H9 (cell line): ENCODE results near the gene GATAD2B. TPM values are rescaled to one million over a fixed set of nuclear protein-coding genes. Genes with fewer than 3 reads are reported as not detected.
A peak's percentile ranks its signal among the peaks of the same experiment; 100 is the strongest.

Experiments
- DNase-seq: peaks from one replicate; pipeline ENCODE4 v3.0.0-alpha.2; 2017
- H2AFZ ChIP-seq: one replicate; pipeline ENCODE4 v1.6.1; 2013; ENCODE audit warnings: mild to moderate bottlenecking, low read length, control low read depth, moderate library complexity
- H2AK5ac ChIP-seq: 2 replicates; pipeline ENCODE4 v1.6.1; 2013; ENCODE audit warnings: low read length, control low read depth, mixed read lengths; ENCODE audit not compliant: insufficient read length
- H2BK120ac ChIP-seq: one replicate; pipeline ENCODE4 v1.6.1; 2013; ENCODE audit warnings: low read depth, mild to moderate bottlenecking, low read length, control low read depth, inconsistent platforms; ENCODE audit not compliant: poor library complexity, severe bottlenecking
- H2BK12ac ChIP-seq: 2 replicates; pipeline ENCODE4 v1.6.1; 2013; ENCODE audit warnings: low read length, control low read depth, mixed read lengths, low read depth; ENCODE audit not compliant: insufficient read length
- H2BK15ac ChIP-seq: 2 replicates; pipeline ENCODE4 v1.6.1; 2013; ENCODE audit warnings: low read depth, low read length, control low read depth
- H2BK20ac ChIP-seq: one replicate; pipeline ENCODE4 v1.6.1; 2013; ENCODE audit warnings: low read depth, mild to moderate bottlenecking, low read length, control low read depth, inconsistent platforms; ENCODE audit not compliant: poor library complexity, severe bottlenecking
- H2BK5ac ChIP-seq: 2 replicates; pipeline ENCODE4 v1.6.1; 2013; ENCODE audit warnings: low read length, control low read depth, mixed read lengths; ENCODE audit not compliant: insufficient read length
- H3K14ac ChIP-seq: 2 replicates; pipeline ENCODE4 v1.6.1; 2013; ENCODE audit warnings: low read length, control low read depth; ENCODE audit not compliant: insufficient read depth
- H3K18ac ChIP-seq: 2 replicates; pipeline ENCODE4 v1.6.1; 2013; ENCODE audit warnings: low read depth, mild to moderate bottlenecking, mixed read lengths, low read length, control low read depth; ENCODE audit not compliant: insufficient read length
- H3K23ac ChIP-seq: 2 replicates; pipeline ENCODE4 v1.6.1; 2013; ENCODE audit warnings: low read length, control low read depth, mixed read lengths, low read depth; ENCODE audit not compliant: insufficient read length
- H3K23me2 ChIP-seq: 2 replicates; pipeline ENCODE4 v1.6.1; 2013; ENCODE audit warnings: low read depth, mild to moderate bottlenecking, mixed read lengths, low read length, control low read depth; ENCODE audit not compliant: insufficient read length, poor library complexity, severe bottlenecking
- H3K27ac ChIP-seq: 2 replicates; pipeline ENCODE4 v1.5.1; 2013; ENCODE audit warnings: low read length, control low read depth, mixed read lengths, low read depth; ENCODE audit not compliant: insufficient read length
- H3K27me3 ChIP-seq: 2 replicates; pipeline ENCODE4 v1.6.1; 2013; ENCODE audit warnings: low read length, control low read depth, inconsistent platforms; ENCODE audit not compliant: insufficient read depth
- H3K4ac ChIP-seq: 2 replicates; pipeline ENCODE4 v1.6.1; 2013; ENCODE audit warnings: low read depth, mild to moderate bottlenecking, control low read depth, inconsistent platforms, low read length, moderate library complexity
- H3K4me1 ChIP-seq: 2 replicates; pipeline ENCODE4 v1.6.1; 2013; ENCODE audit warnings: low read length, control low read depth, inconsistent platforms; ENCODE audit not compliant: insufficient read depth
- H3K4me2 ChIP-seq: 2 replicates; pipeline ENCODE4 v1.6.1; 2013; ENCODE audit warnings: low read length, control low read depth, mixed read lengths; ENCODE audit not compliant: insufficient read length, insufficient read depth
- H3K56ac ChIP-seq: 2 replicates; pipeline ENCODE4 v1.6.1; 2013; ENCODE audit warnings: low read depth, mild to moderate bottlenecking, mixed read lengths, low read length, control low read depth; ENCODE audit not compliant: insufficient read length
- H3K79me1 ChIP-seq: 2 replicates; pipeline ENCODE4 v1.6.1; 2013; ENCODE audit warnings: low read depth, mild to moderate bottlenecking, moderate library complexity, low read length, control low read depth, inconsistent platforms; ENCODE audit not compliant: insufficient read depth, poor library complexity, severe bottlenecking
- H3K79me2 ChIP-seq: 2 replicates; pipeline ENCODE4 v1.6.1; 2013; ENCODE audit warnings: low read length, control low read depth, inconsistent platforms; ENCODE audit not compliant: insufficient read depth
- H3K9ac ChIP-seq: 2 replicates; pipeline ENCODE4 v1.6.1; 2013; ENCODE audit warnings: low read length, control low read depth, mixed read lengths; ENCODE audit not compliant: insufficient read length; ENCODE audit errors: extremely low read depth
- H3K9me3 ChIP-seq: one replicate; pipeline ENCODE4 v1.6.1; 2013; ENCODE audit warnings: low read depth, low read length, inconsistent platforms; ENCODE audit not compliant: control insufficient read depth
- H3T11ph ChIP-seq: one replicate; pipeline ENCODE4 v1.6.1; 2013; ENCODE audit warnings: mild to moderate bottlenecking, low read length, control low read depth, inconsistent platforms
- H4K20me1 ChIP-seq: one replicate; pipeline ENCODE4 v1.6.1; 2013; ENCODE audit not compliant: control insufficient read depth, insufficient read length, insufficient read depth
- H4K5ac ChIP-seq: 2 replicates; pipeline ENCODE4 v1.6.1; 2013; ENCODE audit warnings: low read depth, mild to moderate bottlenecking, mixed read lengths, low read length, control low read depth; ENCODE audit not compliant: insufficient read length
- H4K8ac ChIP-seq: replicated peaks from 2 replicates; pipeline ENCODE4 v1.6.1; 2013; ENCODE audit warnings: low read length, control low read depth, mixed read lengths, low read depth; ENCODE audit not compliant: insufficient read length
- H4K91ac ChIP-seq: 2 replicates; pipeline ENCODE4 v1.6.1; 2013; ENCODE audit warnings: low read depth, mild to moderate bottlenecking, moderate library complexity, mixed read lengths, low read length, control low read depth; ENCODE audit not compliant: insufficient read length
- H3K27ac Mint-ChIP-seq, 3 experiments: 2 replicates in 2 of 3; 3 replicates in 1 of 3; pipeline ENCODE4 v1.8.0; 2020 to 2021; ENCODE audit warnings: mixed read lengths in 3 of 3, mild to moderate bottlenecking in 1 of 3, moderate library complexity in 1 of 3
- H3K27me3 Mint-ChIP-seq: 2 replicates; pipeline ENCODE4 v1.8.0; 2021; ENCODE audit warnings: low read depth, mild to moderate bottlenecking, moderate library complexity, mixed read lengths
- H3K36me3 Mint-ChIP-seq, 3 experiments: 2 replicates in 2 of 3; 3 replicates in 1 of 3; pipeline ENCODE4 v1.8.0; 2020 to 2021; ENCODE audit warnings: low read depth in 3 of 3, mixed read lengths in 3 of 3; ENCODE audit not compliant: insufficient read depth in 1 of 3
- H3K4me1 Mint-ChIP-seq, 2 experiments: 2 replicates each; pipeline ENCODE4 v1.8.0; 2020; ENCODE audit warnings: mixed read lengths in 2 of 2
- H3K4me3 Mint-ChIP-seq, 2 experiments: 2 replicates in 1 of 2; 3 replicates in 1 of 2; pipeline ENCODE4 v1.8.0; 2020 to 2021; ENCODE audit warnings: mild to moderate bottlenecking in 2 of 2, mixed read lengths in 2 of 2, moderate library complexity in 1 of 2
- H3K9me3 Mint-ChIP-seq, 2 experiments: 2 replicates in 1 of 2; 3 replicates in 1 of 2; pipeline ENCODE4 v1.8.0; 2020; ENCODE audit warnings: mild to moderate bottlenecking in 2 of 2, mixed read lengths in 2 of 2, moderate library complexity in 1 of 2
- CTCF ChIP-seq: fragments of 200-600 bp; sonication (generic); conservative IDR thresholded peaks from 3 replicates; pipeline ENCODE4 v1.8.0; 2021; ENCODE audit warnings: antibody characterized with exemption, mild to moderate bottlenecking
- WGBS: extraction: QIAGEN DNeasy Blood & Tissue Kit; methylation state at CpG from one replicate; pipeline ENCODE4 v1.1.7; 2013; ENCODE audit warnings: missing lambda C conversion rate, low lambda C conversion rate, mixed read lengths; ENCODE audit not compliant: insufficient read length; ENCODE audit errors: extremely low coverage; 5-methylcytosine and 5-hydroxymethylcytosine counted together
- total RNA-seq: library from RNA; stranded (reverse); gene quantifications from 2 replicates; pipeline ENCODE4 v1.2.1, GENCODE V29; 2021

GATAD2B gene
- total RNA-seq, 1 experiment from 2014 or later = 44.1 TPM

DNA sequence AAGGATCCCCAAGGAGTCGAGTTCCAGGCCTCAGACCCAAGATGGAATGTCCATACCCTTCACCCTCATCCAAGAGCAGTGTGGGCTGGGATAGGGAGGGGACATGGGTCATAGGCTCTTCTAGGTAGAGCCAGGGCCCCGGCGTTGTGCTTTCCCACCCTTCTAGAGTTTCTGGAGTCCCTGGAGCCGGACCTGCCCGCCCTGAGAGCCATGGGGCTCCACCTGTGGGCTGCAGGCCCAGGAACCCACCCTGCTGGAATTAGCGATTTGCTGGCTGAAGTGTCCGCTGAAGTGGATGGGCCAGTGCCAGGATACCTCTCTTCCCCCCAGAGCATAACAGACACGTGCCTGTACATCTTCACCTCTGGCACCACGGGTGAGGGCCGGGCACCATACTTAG, 146.4 kb downstream of the GATAD2B start:
- H3K4me1 ChIP-seq = peaks cover 3% of the 10 kb centered on the region; the same call in 1 of the 2 replicates
- Mint-ChIP-seq H3K9me3 (no peaks in the 10 kb centered on the region), H3K4me1 (peaks cover 32 to 36% of the 10 kb centered on the region in 2 experiments), H3K27me3 (no peaks in the 10 kb centered on the region), H3K36me3 (peaks cover 11 to 55% (median 42%) of the 10 kb centered on the region in 3 experiments; a peak in 6 of 7 replicates), H3K4me3 (peak overlapping the region; percentile 83 to 89), H3K27ac (peak overlapping the region; percentile 77 to 79 (median 79); a peak in 3 of 7 replicates)
- H3K4me2 ChIP-seq = peak overlapping the region; percentile 74
- no peak overlapping the region for H4K5ac ChIP-seq
- no CpG with 5 or more reads among the region's 10 CpGs for WGBS
- no peak overlapping the region for H3K56ac ChIP-seq
- H2AFZ ChIP-seq = no peak overlapping the region
- no peak overlapping the region for H3K18ac ChIP-seq
- H2BK20ac ChIP-seq = no peak overlapping the region
- H2BK120ac ChIP-seq = no peak overlapping the region
- no peaks in the 10 kb centered on the region for H4K20me1 ChIP-seq
- H3K14ac ChIP-seq = no peak overlapping the region
- H3K27me3 ChIP-seq = no peaks in the 10 kb centered on the region
- peaks cover 10% of the 10 kb centered on the region for H3K23me2 ChIP-seq
- no peak overlapping the region for H3K27ac ChIP-seq
- no peaks in the 10 kb centered on the region for H3K79me1 ChIP-seq
- no peaks in the 10 kb centered on the region for H3K9me3 ChIP-seq
- H4K91ac ChIP-seq = no peak overlapping the region
- no peak overlapping the region for H4K8ac ChIP-seq
- no peak for DNase-seq
- H3K4ac ChIP-seq = no peak overlapping the region
- H3K79me2 ChIP-seq = no peaks in the 10 kb centered on the region
- H3K9ac ChIP-seq = no peak overlapping the region
- H2BK12ac ChIP-seq = no peak overlapping the region
- H3K23ac ChIP-seq = no peak overlapping the region
- no peak overlapping the region for H3T11ph ChIP-seq
- no peak overlapping the region for H2BK5ac ChIP-seq
- TF ChIP-seq CTCF = no peak
- H2AK5ac ChIP-seq = no peak overlapping the region
- no peak overlapping the region for H2BK15ac ChIP-seq
